H1 (cell line): ENCODE data around the gene OSBPL5. TPM values are rescaled to one million over a fixed set of nuclear protein-coding genes. Genes with fewer than 3 reads are reported as not detected.

Experiments used
- CTCF ChIA-PET: fragments of 300-600 bp; sonication (Branson Sonifier 250); formaldehyde crosslinking; loops from one replicate; lab custom pipeline; 2021; ENCODE audit not compliant: partially characterized antibody; lab: Charles Lee
- POLR2A ChIA-PET: fragments of 300-600 bp; sonication (Branson Sonifier 250); formaldehyde crosslinking; loops from one replicate; lab custom pipeline; 2021; ENCODE audit warnings: inconsistent platforms; ENCODE audit not compliant: partially characterized antibody; lab: Charles Lee
- DNase-seq, 2 experiments: peaks; one replicate each; pipeline versions ENCODE4 v3.0.0 to v3.0.0-alpha.2; 2010 to 2022; ENCODE audit warnings: low spot score in 2 of 2, low read depth in 1 of 2, mixed read lengths in 1 of 2
- FAIRE-seq: peaks from 2 replicates; lab custom pipeline; 2011; peaks lifted over from hg19 to GRCh38; lab: Jason Lieb, UNC
- H2AFZ ChIP-seq: 2 replicates; pipeline ENCODE4 v1.8.1; 2012; ENCODE audit warnings: low read length, inconsistent platforms
- H2AK5ac ChIP-seq: 2 replicates; pipeline ENCODE4 v1.6.1; 2013; ENCODE audit warnings: low read depth, low read length
- H2BK120ac ChIP-seq: replicated peaks from 2 replicates; pipeline ENCODE3; 2013; ENCODE audit warnings: low read depth, low read length, inconsistent platforms
- H2BK12ac ChIP-seq: 2 replicates; pipeline ENCODE4 v1.6.1; 2013; ENCODE audit warnings: low read depth, low read length
- H2BK15ac ChIP-seq: 2 replicates; pipeline ENCODE4 v1.6.1; 2013; ENCODE audit warnings: low read length
- H2BK20ac ChIP-seq: 2 replicates; pipeline ENCODE4 v1.6.1; 2013; ENCODE audit warnings: low read length
- H2BK5ac ChIP-seq: 2 replicates; pipeline ENCODE4 v1.6.1; 2013; ENCODE audit warnings: low read depth, low read length
- H3K14ac ChIP-seq: 2 replicates; pipeline ENCODE4 v1.6.1; 2013; ENCODE audit warnings: inconsistent platforms; ENCODE audit not compliant: insufficient read length
- H3K18ac ChIP-seq: 2 replicates; pipeline ENCODE4 v1.6.1; 2013; ENCODE audit warnings: low read length; ENCODE audit errors: extremely low read depth
- H3K23ac ChIP-seq: 2 replicates; pipeline ENCODE4 v1.6.1; 2013; ENCODE audit warnings: inconsistent platforms; ENCODE audit not compliant: insufficient read length
- H3K23me2 ChIP-seq: 2 replicates; pipeline ENCODE4 v1.6.1; 2013; ENCODE audit warnings: low read depth, low read length
- H3K27ac ChIP-seq: 2 replicates; pipeline ENCODE4 v1.6.1; 2011; ENCODE audit warnings: low read depth, low read length, inconsistent platforms
- H3K27me3 ChIP-seq, 4 experiments: replicated peaks in 1 of 4; 1 replicate in 1 of 4; 2 replicates in 3 of 4; pipeline versions ENCODE4 v1.6.1 to v1.8.1; 2011 to 2013; ENCODE audit warnings: low read length in 3 of 4, mild to moderate bottlenecking in 3 of 4, inconsistent platforms in 2 of 4, mixed read lengths in 2 of 4, moderate library complexity in 1 of 4; ENCODE audit not compliant: control insufficient read depth in 3 of 4, insufficient read depth in 3 of 4; ENCODE audit errors: extremely low read depth in 1 of 4
- H3K36me3 ChIP-seq, 4 experiments: 2 replicates each; pipeline versions ENCODE4 v1.6.1 to v1.8.1; 2011 to 2013; ENCODE audit warnings: mild to moderate bottlenecking in 4 of 4, low read length in 3 of 4, moderate library complexity in 2 of 4, control low read depth in 1 of 4, inconsistent platforms in 1 of 4; ENCODE audit not compliant: insufficient read depth in 4 of 4, control insufficient read depth in 2 of 4
- H3K4ac ChIP-seq: replicated peaks from 2 replicates; pipeline ENCODE3; 2013; ENCODE audit warnings: low read length, low read depth, mixed read lengths, inconsistent platforms; ENCODE audit not compliant: insufficient read length
- H3K4me1 ChIP-seq, 4 experiments: replicated peaks in 1 of 4; 1 replicate in 1 of 4; 2 replicates in 3 of 4; pipeline versions ENCODE4 v1.6.1 to v1.8.1; 2011 to 2013; ENCODE audit warnings: low read length in 3 of 4, inconsistent platforms in 2 of 4, mixed read lengths in 1 of 4; ENCODE audit not compliant: insufficient read depth in 4 of 4, control insufficient read depth in 3 of 4
- H3K4me2 ChIP-seq, 2 experiments: 2 replicates each; pipeline versions ENCODE4 v1.6.1 to v1.8.1; 2011 to 2013; ENCODE audit warnings: low read depth in 2 of 2, low read length in 2 of 2, control low read depth in 1 of 2, inconsistent platforms in 1 of 2, mild to moderate bottlenecking in 1 of 2; ENCODE audit not compliant: insufficient read depth in 1 of 2
- H3K4me3 ChIP-seq, 4 experiments: fragments of 200-600, 300-600 bp in 1 of 4; sonication (generic), shearing (Covaris generic), sonication (Bioruptor Twin) in 1 of 4; 2 replicates each; pipeline versions ENCODE4 v1.5.1 to v1.8.1; 2011 to 2016; ENCODE audit warnings: low read length in 4 of 4, low read depth in 3 of 4, control low read depth in 2 of 4, inconsistent platforms in 2 of 4, mild to moderate bottlenecking in 2 of 4, mixed read lengths in 1 of 4, moderate library complexity in 1 of 4; ENCODE audit not compliant: insufficient read depth in 2 of 4; ENCODE audit errors: extremely low read depth in 1 of 4
- H3K56ac ChIP-seq: replicated peaks from 2 replicates; pipeline ENCODE3; 2013; ENCODE audit warnings: low read depth, mild to moderate bottlenecking, mixed read lengths, low read length, inconsistent platforms; ENCODE audit not compliant: insufficient read length
- H3K79me1 ChIP-seq: 2 replicates; pipeline ENCODE4 v1.6.1; 2013; ENCODE audit warnings: low read depth, low read length, control low read depth
- H3K79me2 ChIP-seq, 2 experiments: 2 replicates each; pipeline versions ENCODE4 v1.6.1 to v1.8.1; 2012 to 2013; ENCODE audit warnings: low read length in 2 of 2, mild to moderate bottlenecking in 2 of 2, inconsistent platforms in 1 of 2; ENCODE audit not compliant: insufficient read depth in 2 of 2, control insufficient read depth in 1 of 2
- H3K9ac ChIP-seq, 4 experiments: replicated peaks in 1 of 4; 1 replicate in 1 of 4; 2 replicates in 3 of 4; pipeline versions ENCODE4 v1.6.1 to v1.8.1; 2011 to 2013; ENCODE audit warnings: low read depth in 3 of 4, low read length in 3 of 4, control low read depth in 2 of 4, mild to moderate bottlenecking in 2 of 4, moderate library complexity in 2 of 4, inconsistent platforms in 1 of 4; ENCODE audit errors: extremely low read depth in 1 of 4
- H3K9me3 ChIP-seq, 2 experiments: 2 replicates each; pipeline versions ENCODE4 v1.6.1 to v1.8.1; 2012 to 2013; ENCODE audit warnings: mild to moderate bottlenecking in 2 of 2, moderate library complexity in 2 of 2, control low read depth in 1 of 2, inconsistent platforms in 1 of 2, low read depth in 1 of 2, low read length in 1 of 2, mixed read lengths in 1 of 2; ENCODE audit not compliant: insufficient read depth in 2 of 2
- H4K20me1 ChIP-seq, 2 experiments: replicated peaks in 1 of 2; 2 replicates each; pipeline versions ENCODE3 to v1.8.1; 2011 to 2013; ENCODE audit warnings: inconsistent platforms in 2 of 2, low read length in 2 of 2, mild to moderate bottlenecking in 1 of 2; ENCODE audit not compliant: insufficient read depth in 2 of 2, control insufficient read depth in 1 of 2
- H4K5ac ChIP-seq: 2 replicates; pipeline ENCODE4 v1.6.1; 2013; ENCODE audit warnings: low read length, low read depth, mixed read lengths, inconsistent platforms; ENCODE audit not compliant: insufficient read length
- H4K8ac ChIP-seq: 2 replicates; pipeline ENCODE4 v1.8.0; 2013; ENCODE audit warnings: mild to moderate bottlenecking, moderate library complexity, low read length, inconsistent platforms; ENCODE audit not compliant: insufficient read depth; ENCODE audit errors: extremely low read depth
- H4K91ac ChIP-seq: replicated peaks from 2 replicates; pipeline ENCODE3; 2013; ENCODE audit warnings: low read length, mixed read lengths, inconsistent platforms; ENCODE audit not compliant: insufficient read length
- FOSL1 ChIP-seq: IDR thresholded peaks from 2 replicates; pipeline ENCODE4 v1.6.1; 2011; ENCODE audit warnings: mild to moderate bottlenecking, low read depth, low read length, moderate library complexity; ENCODE audit not compliant: insufficient read depth
- NANOG ChIP-seq: IDR thresholded peaks from 2 replicates; pipeline ENCODE4 v1.6.1; 2011; ENCODE audit warnings: low read length, low read depth, mild to moderate bottlenecking, inconsistent platforms; ENCODE audit not compliant: insufficient read depth, poor library complexity, severe bottlenecking
- POLR2AphosphoS5 ChIP-seq: IDR thresholded peaks from 2 replicates; pipeline ENCODE4 v1.6.1; 2011; ENCODE audit warnings: low read depth, low read length
- RBBP5 ChIP-seq: IDR thresholded peaks from 2 replicates; pipeline ENCODE4 v1.7.1; 2012; ENCODE audit warnings: low read depth, mild to moderate bottlenecking, inconsistent platforms, low read length, moderate library complexity, borderline replicate concordance
- SAP30 ChIP-seq: fragments of 300-600 bp; sonication (generic); IDR thresholded peaks from 2 replicates; pipeline ENCODE4 v1.7.1; 2012; ENCODE audit warnings: low read length, moderate library complexity, mild to moderate bottlenecking, inconsistent platforms; ENCODE audit not compliant: insufficient read depth, insufficient replicate concordance
- SIRT6 ChIP-seq: IDR thresholded peaks from one replicate; pipeline ENCODE4 v1.7.1; 2012; ENCODE audit warnings: low read length, inconsistent platforms
- SRF ChIP-seq: IDR thresholded peaks from 2 replicates; pipeline ENCODE4 v1.6.1; 2011; ENCODE audit warnings: mild to moderate bottlenecking, low read depth, low read length, moderate library complexity
- WGBS, 2 experiments: shearing (Covaris generic) in 1 of 2; methylation state at CpG; one replicate each; pipeline versions ENCODE4 v1.1.6 to v1.1.7; 2013 to 2015; ENCODE audit warnings: low lambda C conversion rate in 2 of 2, mixed read lengths in 2 of 2, inconsistent platforms in 1 of 2, low coverage in 1 of 2, missing lambda C conversion rate in 1 of 2; ENCODE audit not compliant: insufficient replicate concordance in 2 of 2, insufficient coverage in 1 of 2, insufficient read length in 1 of 2; ENCODE audit errors: extremely low coverage in 1 of 2, missing lambda C conversion rate in 1 of 2; 5-methylcytosine and 5-hydroxymethylcytosine counted together
- polyA plus RNA-seq, 7 experiments: library from polyadenylated mRNA; depleted of rRNA in 3 of 7; stranded (reverse) in 5 of 7; unstranded in 2 of 7; fragments of >200 nt in 5 of 7; fragments of 200-250 nt in 2 of 7; gene quantifications; 1 replicate in 5 of 7; 2 replicates in 1 of 7; 4 replicates in 1 of 7; pipeline versions ENCODE4 v1.2.1 to v1.2.3, GENCODE V29; 2011 to 2013; ENCODE audit warnings: missing spikeins in 2 of 7, mixed read lengths in 2 of 7
- total RNA-seq: library from RNA; stranded (reverse); fragmentation: NEBNext Ultra II Directional; extraction: Animal tissue kit (Norgen Biotek cat#: 25700); gene quantifications from 2 replicates; pipeline ENCODE4 v1.2.1, GENCODE V29; 2021
- TF ChIP-seq, protein P1 (sequence below): IDR thresholded peaks from 2 replicates; pipeline ENCODE4 v1.6.1; 2012; ENCODE audit warnings: low read length, inconsistent platforms
- TF ChIP-seq, protein P2 (sequence below): IDR thresholded peaks from 2 replicates; pipeline ENCODE4 v1.6.1; 2012; ENCODE audit warnings: inconsistent platforms

Gene OSBPL5
- total and polyA plus RNA-seq, 2 of the 8 experiments (the other 6 are each of a cell fraction or from before 2014, with no cell fraction given), result 3.4 to 9.9 TPM

DNA sequence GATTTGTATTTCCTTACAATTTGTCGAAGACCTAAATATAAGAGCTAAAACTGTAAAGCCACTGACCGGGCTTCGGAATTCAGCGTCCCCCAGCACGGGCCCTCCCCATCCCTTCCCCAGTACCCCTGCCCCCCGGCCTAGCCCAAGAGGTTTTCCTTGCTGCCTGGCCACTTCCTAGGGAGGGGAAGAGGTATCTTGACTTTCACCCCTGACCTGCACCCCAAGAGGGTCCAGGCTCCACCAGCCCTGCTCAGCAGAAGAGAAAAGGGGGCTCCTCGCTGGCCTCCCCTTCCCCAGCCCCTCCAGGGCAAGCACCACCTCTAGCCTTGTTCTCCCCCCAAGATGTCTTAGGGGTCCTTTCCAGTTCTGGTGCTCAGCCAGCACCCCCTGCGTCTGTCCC, 81.8 kb downstream of the OSBPL5 start:
- 83% methylated on average over 3 of the region's 8 CpGs; no CpG with 5 or more reads in 1 of the 2 experiments for WGBS, 2 experiments
- POLR2A ChIA-PET, result no interaction called here

More for the DNA sequence above, 81.8 kb downstream of the OSBPL5 start:
- Histone ChIP-seq H2BK20ac (no peak overlapping the region), H3K27me3 (no peaks in the 10 kb centered on the region), H3K23ac (no peak overlapping the region), H2BK12ac (no peak overlapping the region), H2BK5ac (no peak overlapping the region), H3K9me3 (no peaks in the 10 kb centered on the region), H3K4ac (no peak overlapping the region), H3K18ac (no peak overlapping the region), H2AK5ac (no peak overlapping the region), H2BK120ac (no peak overlapping the region), H3K36me3 (no peaks in the 10 kb centered on the region), H3K27ac (no peak overlapping the region), H3K4me1 (no peaks in the 10 kb centered on the region), H4K8ac (no peak overlapping the region; the same call in 1 of the 2 replicates), H2AFZ (no peak overlapping the region), H3K14ac (no peak overlapping the region), H3K56ac (no peak overlapping the region), H3K4me3 (no peak overlapping the region), H4K20me1 (no peaks in the 10 kb centered on the region), H3K4me2 (no peak overlapping the region), H3K79me1 (no peaks in the 10 kb centered on the region), H3K9ac (no peak overlapping the region), H2BK15ac (no peak overlapping the region), H4K5ac (no peak overlapping the region), H4K91ac (no peak overlapping the region), H3K79me2 (no peaks in the 10 kb centered on the region), H3K23me2 (no peaks in the 10 kb centered on the region)
- CTCF ChIA-PET, result interaction anchor here (1.1 to 13.7 kb wide), 2 partner anchors 8 to 40 kb away, joined by 4 to 434 read pairs; no protein-coding TSS in a partner anchor
- FAIRE-seq (no peak), DNase-seq (no peak)
- no peak for TF ChIP-seq SAP30
- no peak for TF ChIP-seq FOSL1
- TF ChIP-seq, protein P1, sequence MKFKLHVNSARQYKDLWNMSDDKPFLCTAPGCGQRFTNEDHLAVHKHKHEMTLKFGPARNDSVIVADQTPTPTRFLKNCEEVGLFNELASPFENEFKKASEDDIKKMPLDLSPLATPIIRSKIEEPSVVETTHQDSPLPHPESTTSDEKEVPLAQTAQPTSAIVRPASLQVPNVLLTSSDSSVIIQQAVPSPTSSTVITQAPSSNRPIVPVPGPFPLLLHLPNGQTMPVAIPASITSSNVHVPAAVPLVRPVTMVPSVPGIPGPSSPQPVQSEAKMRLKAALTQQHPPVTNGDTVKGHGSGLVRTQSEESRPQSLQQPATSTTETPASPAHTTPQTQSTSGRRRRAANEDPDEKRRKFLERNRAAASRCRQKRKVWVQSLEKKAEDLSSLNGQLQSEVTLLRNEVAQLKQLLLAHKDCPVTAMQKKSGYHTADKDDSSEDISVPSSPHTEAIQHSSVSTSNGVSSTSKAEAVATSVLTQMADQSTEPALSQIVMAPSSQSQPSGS, result no peak
- TF ChIP-seq NANOG, result no peak
- TF ChIP-seq POLR2AphosphoS5, result no peak
- no peak for TF ChIP-seq SIRT6
- TF ChIP-seq, protein P2, sequence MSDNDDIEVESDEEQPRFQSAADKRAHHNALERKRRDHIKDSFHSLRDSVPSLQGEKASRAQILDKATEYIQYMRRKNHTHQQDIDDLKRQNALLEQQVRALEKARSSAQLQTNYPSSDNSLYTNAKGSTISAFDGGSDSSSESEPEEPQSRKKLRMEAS, result no peak
- no peak for TF ChIP-seq RBBP5
- no peak for TF ChIP-seq SRF
